HK-2 (cell line): Measurements from ENCODE around the gene PIBF1.
"Not testable (repeated sequence)": the region's sequence is repeated elsewhere in the genome, so short reads cannot be mapped to it uniquely, and the experiment has no call there.

ENCODE experiments used
- DNase-seq: peaks from one replicate; pipeline ENCODE4 v3.0.0-alpha.2; 2018; ENCODE audit not compliant: unreplicated experiment

PIBF1 gene

GRCh38 chr13:72781451-72782439 lies at the start of gene PIBF1, which contains the start of gene DIS3:
Gene PIBF1, plus strand, starts transcription at chr13:72782133. Its CDS starts 1,337 bp downstream, at chr13:72783470.
Gene DIS3, minus strand, starts transcription at chr13:72781900. Its CDS starts 68 bp downstream, at chr13:72781832.
- peak; percentile 93 for DNase-seq

GRCh38 chr13:72737033-72737432 lies 44.9 kb upstream of the PIBF1 start:
- no peak for DNase-seq

DNA sequence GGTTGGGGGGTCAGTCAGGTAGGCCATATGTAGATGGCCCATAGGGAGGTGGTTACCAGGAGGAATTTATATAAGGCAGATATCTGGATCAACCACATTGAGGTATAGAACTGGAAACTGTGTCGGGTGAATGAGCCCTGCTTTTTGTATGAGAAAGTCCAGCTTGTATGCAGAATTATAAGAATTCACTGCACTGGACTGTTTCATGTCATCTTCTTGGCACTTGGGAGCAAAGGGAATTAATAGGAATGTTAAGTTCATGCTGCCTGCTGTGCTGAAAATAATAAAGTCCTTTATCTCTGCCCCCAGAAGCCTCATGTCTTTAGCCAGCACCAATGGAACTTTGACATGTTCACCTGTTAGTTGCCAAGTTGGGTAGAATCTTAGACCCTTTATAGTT lies 41.9 kb upstream of the PIBF1 start:
- no peak for DNase-seq

- no peak for DNase-seq
Observed at GRCh38 chr13:72745260-72745659, 36.7 kb upstream of the PIBF1 start.

DNA sequence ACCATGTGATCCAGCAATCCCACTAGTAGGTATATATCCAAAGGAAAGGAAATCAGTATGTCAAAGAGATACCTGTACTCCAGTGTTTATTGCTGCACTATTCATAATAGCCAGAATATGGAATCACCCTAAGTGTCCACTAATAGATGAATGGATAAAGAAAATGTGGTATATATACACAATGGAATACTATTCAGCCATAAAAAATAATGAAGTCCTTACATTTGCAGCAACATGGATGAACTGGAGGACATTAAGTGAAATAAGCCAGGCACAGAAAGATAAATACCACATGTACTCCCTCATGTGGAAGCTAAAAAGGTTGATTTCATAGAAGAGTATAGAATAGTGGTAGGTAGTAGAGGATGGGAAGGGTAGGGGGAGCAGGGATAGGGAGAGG lies 30.7 kb upstream of the PIBF1 start:
- no peak for DNase-seq

DNA sequence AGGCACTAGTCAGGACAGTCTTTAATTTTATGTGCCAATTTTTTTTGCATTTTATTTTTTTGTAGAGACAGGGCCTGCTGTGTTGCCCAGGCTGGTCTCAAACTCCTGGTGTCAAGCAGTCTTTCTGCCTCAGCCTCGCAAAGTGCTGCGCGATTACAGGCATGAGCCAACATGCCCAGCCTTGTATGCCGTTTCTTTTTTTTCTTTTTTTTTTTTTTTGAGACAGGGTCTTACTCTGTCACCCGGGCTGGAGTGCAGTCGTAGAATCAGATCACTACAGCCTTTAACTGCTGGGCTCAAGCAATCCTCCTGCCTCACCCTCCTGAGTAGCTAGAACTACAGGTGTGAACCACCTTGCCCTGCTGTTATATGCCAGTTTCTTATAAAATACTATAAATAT lies 27.8 kb upstream of the PIBF1 start:
- DNase-seq: no peak

- no peak for DNase-seq
Observed at GRCh38 chr13:72757792-72758535, 24.0 kb upstream of the PIBF1 start.

DNA sequence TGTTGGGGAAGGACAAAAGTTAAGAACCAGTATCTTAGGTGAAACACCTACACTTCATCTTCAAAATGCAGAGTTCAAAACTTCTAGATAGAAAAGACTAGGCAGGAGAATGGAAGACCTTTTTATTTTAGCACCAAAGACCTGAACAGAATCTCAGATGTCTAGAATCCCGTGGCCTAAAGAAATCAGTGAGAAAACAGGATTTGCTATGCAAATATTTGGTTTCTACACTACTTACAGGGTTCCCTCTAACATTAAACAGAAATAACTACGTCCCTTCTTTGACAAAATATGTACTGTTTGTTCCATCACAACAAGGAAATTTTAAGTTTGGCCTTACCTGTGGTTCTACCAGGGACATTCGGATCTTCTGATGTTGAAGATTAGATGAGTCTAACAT lies 21.7 kb upstream of the PIBF1 start:
- no peak for DNase-seq

- no peak for DNase-seq
Observed at GRCh38 chr13:72763411-72763810, 18.5 kb upstream of the PIBF1 start.

- DNase-seq: no peak
Observed at GRCh38 chr13:72774019-72774418, 7.9 kb upstream of the PIBF1 start.

DNA sequence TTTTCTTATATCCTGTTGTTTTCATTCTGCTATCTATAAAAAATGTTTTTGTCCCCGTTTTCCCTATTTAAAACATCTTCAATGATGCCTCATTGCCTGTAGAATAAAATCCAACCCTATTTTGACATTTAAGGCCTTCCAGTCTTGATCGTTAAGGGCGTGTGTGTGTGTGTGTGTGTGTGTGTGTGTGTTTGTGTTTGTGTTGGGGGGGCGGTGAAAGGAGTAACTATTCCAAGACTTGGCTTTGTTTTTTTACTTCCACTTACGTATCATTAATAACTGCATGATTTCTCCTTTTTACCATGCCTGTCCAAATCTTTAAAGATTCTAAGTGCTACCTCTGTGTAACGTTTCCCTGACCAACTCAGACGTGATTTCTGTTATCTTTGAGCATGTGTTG lies 784 bp downstream of the PIBF1 start:
- DNase-seq: no peak

GRCh38 chr13:72784679-72785078 lies 2.7 kb downstream of the PIBF1 start:
- not testable (repeated sequence) for DNase-seq

- no peak for DNase-seq
Observed at GRCh38 chr13:72788831-72789230, 6.9 kb downstream of the PIBF1 start.

DNA sequence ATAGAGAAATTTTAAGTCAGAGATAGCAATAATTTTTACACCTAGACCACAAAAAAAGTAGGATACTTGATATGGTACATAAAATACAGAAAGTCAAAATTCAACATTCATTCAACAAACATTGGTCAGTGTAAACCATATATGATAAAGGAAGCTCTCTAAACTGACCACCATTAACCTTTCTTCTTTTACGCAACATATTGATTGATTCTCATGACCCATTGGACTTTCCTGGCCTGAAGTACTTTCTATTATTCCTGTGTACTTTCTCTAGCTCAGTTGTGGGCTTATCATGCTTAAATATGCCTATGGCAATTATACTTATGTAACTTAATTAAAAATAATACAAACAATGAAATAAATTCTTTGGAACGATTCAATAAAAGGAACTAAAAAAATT lies 10.7 kb downstream of the PIBF1 start:
- DNase-seq: no peak

- DNase-seq: no peak
Observed at GRCh38 chr13:72798817-72799216, 16.9 kb downstream of the PIBF1 start.

DNA sequence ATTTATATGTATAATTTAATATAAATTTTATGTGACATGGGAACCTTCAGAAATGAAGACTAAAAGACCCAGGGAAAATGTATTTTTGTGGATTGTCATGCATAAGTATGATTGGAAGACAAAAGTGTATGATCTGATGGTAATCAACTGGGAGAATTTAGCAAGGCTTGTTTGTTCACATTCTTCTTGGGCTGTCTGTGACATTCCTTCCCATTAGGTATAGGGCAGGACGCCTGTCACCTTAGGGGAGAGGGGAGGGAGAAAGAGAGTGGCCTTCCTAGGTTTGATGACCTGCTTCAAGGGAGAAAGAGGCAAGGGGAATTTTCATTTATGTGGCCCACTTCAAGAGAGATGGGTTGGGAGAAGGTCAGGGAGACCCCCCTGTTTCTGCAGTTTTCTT lies 22.4 kb downstream of the PIBF1 start:
- DNase-seq: no peak

DNA sequence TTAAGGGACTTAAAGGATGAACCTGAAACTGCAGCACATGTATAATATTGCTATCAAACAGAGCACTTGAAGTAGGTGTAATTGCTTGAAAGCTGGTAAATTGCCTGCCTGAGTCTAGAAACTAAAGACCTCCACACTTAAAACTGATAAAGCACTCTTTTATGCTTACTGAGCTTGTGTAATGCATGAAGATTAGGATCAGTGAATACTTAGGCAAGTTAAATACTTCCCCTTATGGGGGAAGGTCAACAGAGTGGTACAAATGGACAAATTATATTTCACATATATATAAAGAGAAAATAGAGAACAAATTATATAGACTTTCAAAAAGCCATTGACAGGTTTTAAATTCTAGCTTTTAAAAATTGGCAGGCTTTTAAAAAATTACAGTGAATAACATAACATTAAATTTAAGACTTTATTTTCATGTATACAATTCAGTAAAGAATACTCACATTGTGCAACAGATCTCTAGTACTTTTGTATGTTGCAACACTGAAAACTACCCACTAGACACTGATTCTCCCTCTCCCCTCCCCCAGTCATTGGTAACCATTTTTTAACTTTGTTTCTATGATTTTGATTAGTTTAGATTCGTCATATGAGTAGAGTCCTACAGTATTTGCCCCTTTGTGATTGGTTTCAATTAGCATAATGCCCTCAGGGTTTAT lies 23.9 kb downstream of the PIBF1 start:
- no peak for DNase-seq

GRCh38 chr13:72806514-72806913 lies 24.6 kb downstream of the PIBF1 start:
- not testable (repeated sequence) for DNase-seq

DNA sequence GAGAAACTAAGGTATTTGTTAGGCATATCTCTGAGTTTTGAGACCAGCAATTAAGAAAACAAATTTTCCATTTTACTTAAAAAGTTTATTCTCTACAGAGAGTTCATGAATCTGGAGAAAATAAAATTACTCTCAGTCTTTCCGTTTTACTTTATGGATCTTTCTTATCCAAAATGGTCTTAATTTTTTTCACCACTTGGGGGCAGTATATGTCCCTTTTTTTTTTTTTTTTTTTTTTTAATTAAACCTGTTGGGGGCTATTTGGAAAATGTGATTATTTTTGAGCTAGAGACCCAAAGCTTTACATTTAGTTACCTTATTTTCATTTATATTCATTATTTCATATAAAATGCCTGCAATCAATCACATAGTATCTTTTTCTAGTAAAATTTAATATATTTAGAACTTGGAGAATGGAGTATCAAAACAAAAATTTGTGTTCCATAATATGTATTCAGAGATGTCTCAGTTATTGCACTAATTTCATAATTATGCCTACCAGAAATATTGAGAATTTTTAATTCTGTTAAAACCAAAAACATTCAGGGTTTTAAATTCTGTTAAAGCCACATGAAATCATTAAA lies 27.1 kb downstream of the PIBF1 start:
- no peak for DNase-seq

- no peak for DNase-seq
Observed at GRCh38 chr13:72820156-72820897, 38.4 kb downstream of the PIBF1 start.

- no peak for DNase-seq
Observed at GRCh38 chr13:72820898-72821279, 39.0 kb downstream of the PIBF1 start.
